GM23248 (cell line): ENCODE results near the gene AIFM1.

Experiments used
- EZH2 ChIP-seq: fragments of 200-600 bp; sonication (generic); IDR thresholded peaks from 2 replicates; pipeline ENCODE4 v1.6.1; 2018; ENCODE audit warnings: antibody characterized with exemption, mild to moderate bottlenecking; ENCODE audit not compliant: insufficient read depth, poor library complexity, severe bottlenecking
- EZH2phosphoT487 ChIP-seq: fragments of 200-600 bp; sonication (generic); IDR thresholded peaks from 2 replicates; pipeline ENCODE4 v1.6.1; 2018; ENCODE audit warnings: antibody characterized with exemption, moderate library complexity, mild to moderate bottlenecking, low read depth; ENCODE audit not compliant: insufficient read depth

DNA sequence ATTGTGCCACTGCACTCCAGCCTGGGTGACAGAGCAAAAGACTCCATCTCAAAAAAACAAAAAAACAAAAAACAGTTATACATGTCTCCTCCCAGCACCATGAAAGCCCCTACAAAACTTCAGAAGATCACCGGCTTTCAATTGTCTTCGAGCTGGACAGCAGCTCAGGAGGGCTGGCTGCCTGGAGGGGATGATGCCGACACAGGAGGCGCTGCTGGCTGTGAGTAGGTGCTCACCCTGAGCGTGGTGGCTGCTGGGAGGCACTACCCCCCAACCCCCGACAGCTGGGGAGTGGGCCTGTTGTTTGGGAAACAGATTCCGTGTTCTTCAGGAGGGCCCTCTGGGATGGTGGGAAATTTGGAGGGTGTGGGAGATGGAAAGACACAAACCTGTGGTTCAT lies 48.5 kb downstream of the AIFM1 start:
- TF ChIP-seq EZH2: no peak
- TF ChIP-seq EZH2phosphoT487: no peak
